ENCODE measurements around the gene TADA3.
A peak's percentile ranks its signal among the peaks of the same experiment; 100 is the strongest.
"Not testable (repeated sequence)": the region's sequence is repeated elsewhere in the genome, so short reads cannot be mapped to it uniquely, and the experiment has no call there.

TADA3 gene

GRCh38 chr3:9781978-9782603 lies 10.2 kb downstream of the TADA3 start:
- DNase-seq = no peak

DNA sequence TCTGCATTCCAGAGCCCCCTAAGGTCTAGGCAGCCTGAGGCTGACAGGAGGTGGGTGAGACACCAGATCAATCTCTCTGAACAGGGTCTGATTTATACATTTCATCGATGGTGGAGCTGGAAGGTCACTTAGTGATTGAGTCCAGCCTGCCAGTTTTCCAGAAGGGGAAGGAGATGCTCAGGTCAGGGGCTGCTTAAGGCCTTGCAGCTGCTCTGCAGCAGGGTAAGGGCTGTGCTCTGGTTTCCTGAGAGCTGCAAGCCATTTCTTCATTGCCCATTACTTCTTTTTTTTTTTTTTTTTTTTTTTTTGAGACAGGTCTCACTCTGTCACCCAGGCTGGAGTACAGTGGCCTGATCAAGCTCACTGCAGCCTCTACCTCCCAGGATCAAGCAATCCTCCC lies 10.7 kb downstream of the TADA3 start:
- no peak for DNase-seq

DNA sequence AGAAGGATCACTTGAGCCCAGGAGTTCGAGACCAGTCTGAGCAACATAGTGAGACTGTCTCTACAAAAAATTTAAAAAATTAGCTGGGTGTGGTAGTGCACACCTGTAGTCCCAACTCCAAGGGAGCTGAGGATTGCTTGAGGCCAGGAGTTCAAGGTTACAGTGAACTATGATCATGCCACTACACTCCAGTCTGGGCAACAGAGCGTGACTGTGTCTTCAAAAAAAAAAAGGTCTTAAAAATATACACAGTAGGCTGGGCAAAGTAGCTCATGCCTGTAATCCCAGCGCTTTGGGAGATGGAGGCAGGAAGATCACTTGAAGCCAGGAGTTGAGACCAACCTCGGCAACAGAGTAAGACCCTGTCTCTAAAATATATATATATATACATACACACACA lies 11.4 kb downstream of the TADA3 start:
- DNase-seq = no peak

- DNase-seq = no peak
These were observed 11.8 kb downstream of the TADA3 start for GRCh38 chr3:9780458-9780812.

DNA sequence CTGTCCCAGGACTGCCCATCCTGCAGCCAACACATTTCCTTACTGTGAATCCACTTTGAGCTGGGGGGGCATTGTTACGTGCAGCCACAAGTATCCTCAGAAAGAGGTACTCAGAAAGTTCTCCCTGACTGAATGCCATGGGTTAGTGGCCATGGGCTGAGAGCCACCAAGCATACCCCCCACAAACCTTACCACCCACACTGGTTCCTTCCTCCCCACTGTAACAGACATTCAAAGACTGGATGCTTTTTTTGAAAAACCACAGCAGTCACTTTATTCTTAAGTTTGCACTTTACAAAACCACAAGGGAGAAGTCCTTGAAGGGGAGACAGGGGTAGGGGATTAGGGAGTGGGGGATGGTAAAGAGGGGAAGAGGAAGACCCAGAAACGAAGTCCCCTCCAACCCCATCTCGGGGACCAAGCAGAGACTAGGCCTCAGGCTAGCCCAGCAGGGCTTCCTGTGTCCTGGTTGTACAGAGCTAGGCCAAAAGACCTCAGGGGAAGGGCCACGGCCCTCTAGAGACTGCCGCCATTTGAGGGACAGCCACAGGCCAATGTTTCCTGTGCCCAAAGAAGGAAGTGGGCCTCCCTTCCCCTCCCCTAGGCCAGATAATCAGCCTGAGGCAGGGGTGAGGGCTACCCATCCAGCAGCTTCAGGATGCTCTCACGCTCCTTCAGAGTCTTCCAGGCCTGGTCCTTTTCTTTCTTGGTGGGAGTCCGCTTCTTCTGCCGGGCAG lies 12.4 kb downstream of the TADA3 start:
- peak; percentile 73 to 74 for DNase-seq

- DNase-seq = peak; percentile 44 to 49
These were observed 13.1 kb downstream of the TADA3 start for GRCh38 chr3:9779075-9779593.

GRCh38 chr3:9778143-9779074 lies 13.9 kb downstream of the TADA3 start:
- DNase-seq = peak; percentile 64 to 78

DNA sequence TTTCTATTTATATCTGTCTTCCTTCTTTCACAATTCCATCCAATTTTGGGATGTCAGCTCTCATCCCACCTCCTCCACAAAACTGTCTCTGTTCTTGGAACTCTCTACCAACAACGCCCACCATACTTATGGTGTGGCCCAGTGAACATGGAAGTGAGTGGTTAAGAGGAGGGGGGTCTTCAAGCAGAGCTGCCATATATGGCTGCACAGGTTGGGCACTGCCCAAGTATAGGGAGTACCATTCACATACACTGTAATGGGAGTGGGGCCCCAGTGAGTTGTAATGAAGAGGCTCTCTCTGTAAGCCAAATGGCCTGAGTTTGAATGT lies 14.6 kb downstream of the TADA3 start:
- peak; percentile 45 to 61 for DNase-seq

- DNase-seq = peak; percentile 38 to 40
These were observed 15.2 kb downstream of the TADA3 start for GRCh38 chr3:9776896-9777693.

DNA sequence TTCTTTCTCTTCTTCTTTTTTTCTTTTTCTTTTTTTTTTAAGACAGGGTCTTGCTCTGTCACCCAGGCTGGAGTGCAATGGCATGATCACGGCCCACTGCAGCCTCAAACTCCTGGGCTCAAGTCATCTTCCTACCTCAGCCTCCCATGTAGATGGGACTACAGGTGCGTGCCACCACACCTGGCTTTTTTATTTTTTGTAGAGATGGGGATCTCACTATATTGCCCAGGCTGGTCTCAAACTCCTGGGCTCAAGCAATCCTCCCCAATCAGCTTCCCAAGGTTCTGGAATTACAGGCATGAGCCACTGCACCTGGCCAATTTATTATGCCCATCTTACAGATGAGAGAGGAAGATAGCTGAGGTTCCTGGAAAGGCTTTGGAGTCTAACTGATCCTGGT lies 21.3 kb downstream of the TADA3 start:
- DNase-seq = not testable (repeated sequence)

DNA sequence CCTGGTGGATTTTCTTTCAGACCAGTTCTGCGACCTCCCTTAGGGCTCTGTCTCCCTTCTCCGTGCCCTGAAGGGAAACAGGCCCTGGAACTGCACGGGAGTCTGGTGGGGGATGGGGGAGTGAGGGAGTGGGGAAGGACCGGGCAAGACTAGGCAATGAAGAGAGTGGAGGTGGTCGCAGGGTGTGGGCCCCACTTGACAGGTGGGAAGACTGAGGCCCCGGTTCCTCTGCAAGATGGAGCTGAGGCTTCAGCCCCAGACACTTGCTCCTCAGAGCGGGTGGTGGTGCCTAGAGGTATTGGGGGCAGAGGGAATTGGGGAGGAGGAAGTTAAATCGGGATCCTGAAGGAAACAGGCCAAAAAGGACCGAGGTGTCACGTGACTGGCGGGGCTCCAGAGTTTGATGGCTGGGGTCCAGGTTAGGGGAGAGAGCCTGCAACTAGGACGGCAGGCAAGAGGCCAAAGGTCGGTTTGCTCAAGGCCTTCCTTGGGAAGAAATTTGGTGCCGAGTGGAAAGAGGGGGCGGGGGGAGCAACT lies 21.9 kb downstream of the TADA3 start:
- DNase-seq = no peak

- peak; percentile 76 to 84 for DNase-seq
These were observed 22.6 kb downstream of the TADA3 start, which contains the start of gene CAMK1 for GRCh38 chr3:9769426-9770275. TSS of gene CAMK1 (minus strand) at chr3:9769947. CDS start at chr3:9767749, 2,198 bp downstream.

DNA sequence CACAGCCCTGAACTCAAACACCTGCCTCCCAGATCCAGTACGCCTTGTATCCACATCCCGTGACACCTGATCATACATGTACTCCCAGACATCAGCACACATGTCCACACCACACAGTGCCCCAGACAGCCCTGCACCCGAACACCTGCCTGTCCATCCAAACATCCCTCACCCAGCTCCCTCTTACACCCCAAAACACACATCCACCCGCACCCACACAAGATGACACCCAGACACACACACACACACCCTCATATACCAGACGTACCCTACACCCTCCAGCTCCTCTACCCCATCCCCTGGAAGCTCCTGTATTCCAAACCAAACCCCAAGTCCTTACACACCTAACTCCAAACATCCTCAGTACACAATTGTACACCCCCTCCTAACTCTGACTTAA lies 23.3 kb downstream of the TADA3 start:
- no peak for DNase-seq

GRCh38 chr3:9768141-9768775 lies 24.0 kb downstream of the TADA3 start:
- DNase-seq = no peak

GRCh38 chr3:9767418-9767817 lies 24.9 kb downstream of the TADA3 start:
- no peak for DNase-seq

- DNase-seq = no peak
These were observed 26.4 kb downstream of the TADA3 start for GRCh38 chr3:9765865-9766264.

GRCh38 chr3:9762871-9763270 lies 29.4 kb downstream of the TADA3 start:
- no peak for DNase-seq

- DNase-seq = no peak
These were observed 30.4 kb downstream of the TADA3 start for GRCh38 chr3:9761919-9762318.

DNA sequence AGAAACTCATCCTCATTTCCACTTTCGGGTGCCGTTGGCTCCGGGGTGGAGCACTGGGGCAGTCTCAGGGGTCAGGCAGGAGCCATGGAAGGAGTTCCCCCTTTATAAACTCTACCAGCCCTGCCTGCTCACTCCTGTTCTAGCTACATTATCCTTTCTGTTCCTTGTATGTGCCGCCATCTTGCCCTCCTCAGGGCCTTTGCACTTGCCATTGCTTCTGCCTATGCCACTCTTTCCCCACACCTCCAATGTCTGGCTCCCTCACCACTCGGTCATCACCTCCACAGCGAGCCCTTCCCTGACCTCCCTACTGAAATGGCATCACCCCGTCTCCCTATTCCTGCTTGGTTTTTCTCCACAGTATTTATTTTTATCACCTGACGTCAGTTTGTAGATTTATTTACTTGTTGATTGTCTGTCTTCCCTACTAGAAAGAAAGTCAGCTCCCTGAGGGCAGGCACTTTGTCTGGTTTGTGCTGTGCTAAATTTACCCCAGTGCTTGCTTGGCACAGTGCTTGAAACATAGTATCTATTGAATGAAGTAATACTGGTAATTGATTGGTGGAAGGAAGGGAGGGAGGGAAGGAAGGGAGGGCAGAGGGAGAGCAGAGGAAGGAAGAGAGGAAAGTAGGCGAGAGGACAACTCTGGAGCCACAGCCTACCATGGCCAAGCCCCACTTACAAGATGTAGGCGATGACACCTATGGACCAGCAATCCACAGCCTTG lies 31.3 kb downstream of the TADA3 start:
- no peak for DNase-seq

- DNase-seq = no peak
These were observed 34.8 kb downstream of the TADA3 start for GRCh38 chr3:9757427-9757826.
